HUDEP-2 (cell line): ENCODE measurements around the gene NDE1.
"Not testable (repeated sequence)": the region's sequence is repeated elsewhere in the genome, so short reads cannot be mapped to it uniquely, and the experiment has no call there.

Source experiments
- DNase-seq, 76 experiments: peaks; one replicate each; lab custom pipeline; 2025; ENCODE audit not compliant: unreplicated experiment in 76 of 76; lab: John Stamatoyannopoulos, UW

Gene NDE1

GRCh38 chr16:15649727-15650018 lies 372 bp upstream of the NDE1 start:
- no peak for DNase-seq

- DNase-seq, result peak in 22 of 76 experiments; percentile 1 to 41 (median 10)
Observed at GRCh38 chr16:15650698-15651171, 690 bp downstream of the NDE1 start.

GRCh38 chr16:15652293-15653001 lies 2.4 kb downstream of the NDE1 start:
- no peak for DNase-seq

- no peak for DNase-seq
Observed at GRCh38 chr16:15653227-15653626, 3.2 kb downstream of the NDE1 start.

- no peak for DNase-seq
Observed at GRCh38 chr16:15654591-15654990, 4.5 kb downstream of the NDE1 start.

- not testable (repeated sequence) for DNase-seq
Observed at GRCh38 chr16:15655561-15655960, 5.5 kb downstream of the NDE1 start.

GRCh38 chr16:15658149-15658548 lies 8.1 kb downstream of the NDE1 start:
- no peak for DNase-seq

- DNase-seq, result no peak
Observed at GRCh38 chr16:15658556-15658955, 8.5 kb downstream of the NDE1 start.

- no peak for DNase-seq
Observed at GRCh38 chr16:15660203-15660601, 10.2 kb downstream of the NDE1 start.

GRCh38 chr16:15665107-15665506 lies 15.1 kb downstream of the NDE1 start:
- DNase-seq, result no peak

GRCh38 chr16:15667091-15667742 lies 17.2 kb downstream of the NDE1 start:
- DNase-seq, result no peak

GRCh38 chr16:15671530-15672117 lies 21.6 kb downstream of the NDE1 start:
- DNase-seq, result no peak

GRCh38 chr16:15672127-15672513 lies 22.1 kb downstream of the NDE1 start:
- not testable (repeated sequence) for DNase-seq

GRCh38 chr16:15672514-15673167 lies 22.6 kb downstream of the NDE1 start:
- no peak for DNase-seq

GRCh38 chr16:15674571-15674970 lies 24.5 kb downstream of the NDE1 start:
- no peak for DNase-seq

GRCh38 chr16:15676506-15676905 lies 26.5 kb downstream of the NDE1 start:
- no peak for DNase-seq

GRCh38 chr16:15677447-15677846 lies 27.4 kb downstream of the NDE1 start:
- no peak for DNase-seq

GRCh38 chr16:15682105-15682570 lies 32.1 kb downstream of the NDE1 start:
- DNase-seq, result peak in 71 of 76 experiments; percentile 1 to 64 (median 38)

- DNase-seq, result no peak
Observed at GRCh38 chr16:15686287-15686686, 36.2 kb downstream of the NDE1 start.

- DNase-seq, result no peak
Observed at GRCh38 chr16:15689290-15689689, 39.2 kb downstream of the NDE1 start.

GRCh38 chr16:15690296-15690695 lies 40.3 kb downstream of the NDE1 start:
- no peak for DNase-seq
